Body of pancreas (tissue), 4 donors: ENCODE results near the gene GNAI2.

Experiments used
- CTCF ChIP-seq, 7 experiments: fragments of 450-650 bp in 4 of 7; fragments of 200-600 bp in 3 of 7; sonication (generic) in 3 of 7; IDR thresholded peaks; one replicate each; pipeline ENCODE4 v1.5.1; 2016 to 2019; ENCODE audit warnings: antibody characterized with exemption in 7 of 7
- POLR2A ChIP-seq, 3 donors: fragments of 450-650 bp; IDR thresholded peaks; one replicate each; pipeline ENCODE4 v1.6.1; 2016; ENCODE audit warnings: antibody characterized with exemption in 3 of 3, mild to moderate bottlenecking in 2 of 3

DNA sequence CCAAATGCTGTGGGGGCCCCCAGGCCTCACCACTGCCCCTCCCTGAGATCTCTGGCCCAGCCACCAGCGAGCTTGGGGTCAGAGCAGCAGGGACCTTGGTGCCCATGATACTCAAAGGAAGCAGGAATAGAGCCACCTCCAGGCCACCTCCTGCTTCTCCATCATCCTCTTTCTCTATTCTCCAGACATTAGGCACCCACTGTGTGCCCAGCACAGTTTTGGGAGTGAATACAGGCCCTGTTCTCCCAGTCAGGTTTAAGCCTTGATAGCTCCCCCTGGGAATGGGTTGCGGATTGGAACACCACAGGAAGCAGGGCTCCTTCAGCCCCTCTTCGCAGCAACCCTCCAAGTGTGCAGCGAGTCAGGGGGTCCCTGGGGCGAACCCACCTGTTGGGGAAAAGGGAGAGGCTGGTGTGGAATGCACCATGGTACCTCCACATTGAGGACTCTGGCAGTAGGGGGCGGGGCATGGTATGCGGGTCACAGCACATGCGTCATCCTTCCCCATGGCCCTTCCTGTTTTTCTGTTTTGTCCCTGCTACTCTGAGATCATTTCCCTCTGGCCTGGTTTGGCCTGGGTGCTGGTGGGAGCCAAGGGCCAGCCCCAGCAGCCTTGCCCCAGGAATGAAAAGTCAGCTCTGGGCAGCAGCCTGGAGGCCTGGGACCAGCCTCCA is 18.7 kb downstream of the GNAI2 start:
- TF ChIP-seq POLR2A (IDR thresholded peaks at IDR 0.05) (no peak), CTCF (IDR thresholded peaks at IDR 0.05) (no peak)
